PFSK-1 (cell line): ENCODE data around the gene VEPH1.

Experiments
- FOXP2 ChIP-seq: optimal IDR thresholded peaks from 2 replicates; pipeline ENCODE3; 2011; ENCODE audit warnings: borderline replicate concordance, control low read depth, inconsistent platforms; ENCODE audit not compliant: insufficient read depth; ENCODE audit errors: extremely low read length, extremely low read depth
- POLR2AphosphoS5 ChIP-seq: IDR thresholded peaks from 2 replicates; pipeline ENCODE4 v1.6.1; 2012; ENCODE audit warnings: low read depth, mild to moderate bottlenecking, control low read depth, low read length, moderate library complexity
- SIN3A ChIP-seq: IDR thresholded peaks from 2 replicates; pipeline ENCODE4 v1.6.1; 2012; ENCODE audit warnings: mild to moderate bottlenecking, low read length, moderate library complexity, borderline replicate concordance; ENCODE audit not compliant: insufficient read depth
- TAF1 ChIP-seq: IDR thresholded peaks from 2 replicates; pipeline ENCODE4 v1.6.1; 2012; ENCODE audit warnings: low read length, control low read depth, borderline replicate concordance; ENCODE audit not compliant: insufficient read depth
- TF ChIP-seq, protein P1 (sequence below), 2 experiments: IDR thresholded peaks; 2 replicates each; pipeline versions ENCODE4 v1.6.1 to v1.8.0; 2011 to 2012; ENCODE audit warnings: low read depth in 2 of 2, low read length in 2 of 2, control low read depth in 1 of 2, inconsistent platforms in 1 of 2, mild to moderate bottlenecking in 1 of 2, moderate library complexity in 1 of 2; ENCODE audit not compliant: insufficient read depth in 1 of 2

Gene VEPH1

DNA sequence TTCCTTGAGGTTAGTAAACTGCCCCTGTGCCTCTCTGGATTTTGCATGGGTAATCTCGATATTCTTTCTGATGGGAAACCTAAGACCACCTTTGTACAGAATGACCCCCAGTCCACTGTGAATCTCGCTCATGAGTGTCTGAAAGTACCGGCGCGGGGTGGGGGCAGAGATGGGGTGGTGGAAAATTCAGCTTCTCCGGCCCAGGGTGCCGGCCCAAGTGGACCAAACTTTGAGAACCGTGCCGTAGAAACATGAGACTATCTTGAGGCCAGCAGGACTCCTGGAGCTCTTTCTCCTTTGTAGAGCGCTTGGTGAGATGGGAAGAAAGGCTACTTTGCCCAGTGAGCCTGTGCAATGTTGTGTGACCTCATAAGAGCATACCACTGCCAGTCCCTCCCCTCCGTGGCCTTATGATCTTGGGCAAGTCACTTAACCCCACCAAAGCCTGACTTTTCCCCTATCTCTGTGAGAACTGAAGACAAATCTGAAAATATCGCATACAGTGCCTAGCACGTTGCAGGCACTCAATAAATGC, 40.4 kb upstream of the VEPH1 start:
- TF ChIP-seq, protein P1, sequence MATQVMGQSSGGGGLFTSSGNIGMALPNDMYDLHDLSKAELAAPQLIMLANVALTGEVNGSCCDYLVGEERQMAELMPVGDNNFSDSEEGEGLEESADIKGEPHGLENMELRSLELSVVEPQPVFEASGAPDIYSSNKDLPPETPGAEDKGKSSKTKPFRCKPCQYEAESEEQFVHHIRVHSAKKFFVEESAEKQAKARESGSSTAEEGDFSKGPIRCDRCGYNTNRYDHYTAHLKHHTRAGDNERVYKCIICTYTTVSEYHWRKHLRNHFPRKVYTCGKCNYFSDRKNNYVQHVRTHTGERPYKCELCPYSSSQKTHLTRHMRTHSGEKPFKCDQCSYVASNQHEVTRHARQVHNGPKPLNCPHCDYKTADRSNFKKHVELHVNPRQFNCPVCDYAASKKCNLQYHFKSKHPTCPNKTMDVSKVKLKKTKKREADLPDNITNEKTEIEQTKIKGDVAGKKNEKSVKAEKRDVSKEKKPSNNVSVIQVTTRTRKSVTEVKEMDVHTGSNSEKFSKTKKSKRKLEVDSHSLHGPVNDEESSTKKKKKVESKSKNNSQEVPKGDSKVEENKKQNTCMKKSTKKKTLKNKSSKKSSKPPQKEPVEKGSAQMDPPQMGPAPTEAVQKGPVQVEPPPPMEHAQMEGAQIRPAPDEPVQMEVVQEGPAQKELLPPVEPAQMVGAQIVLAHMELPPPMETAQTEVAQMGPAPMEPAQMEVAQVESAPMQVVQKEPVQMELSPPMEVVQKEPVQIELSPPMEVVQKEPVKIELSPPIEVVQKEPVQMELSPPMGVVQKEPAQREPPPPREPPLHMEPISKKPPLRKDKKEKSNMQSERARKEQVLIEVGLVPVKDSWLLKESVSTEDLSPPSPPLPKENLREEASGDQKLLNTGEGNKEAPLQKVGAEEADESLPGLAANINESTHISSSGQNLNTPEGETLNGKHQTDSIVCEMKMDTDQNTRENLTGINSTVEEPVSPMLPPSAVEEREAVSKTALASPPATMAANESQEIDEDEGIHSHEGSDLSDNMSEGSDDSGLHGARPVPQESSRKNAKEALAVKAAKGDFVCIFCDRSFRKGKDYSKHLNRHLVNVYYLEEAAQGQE (IDR thresholded peaks at IDR 0.05; ENCODE audit: insufficient read depth in 1 of 2, low read depth in 2 of 2, low read length in 2 of 2): no peak
- TF ChIP-seq SIN3A (no peak), POLR2AphosphoS5 (no peak), FOXP2 (no peak), TAF1 (no peak)

DNA sequence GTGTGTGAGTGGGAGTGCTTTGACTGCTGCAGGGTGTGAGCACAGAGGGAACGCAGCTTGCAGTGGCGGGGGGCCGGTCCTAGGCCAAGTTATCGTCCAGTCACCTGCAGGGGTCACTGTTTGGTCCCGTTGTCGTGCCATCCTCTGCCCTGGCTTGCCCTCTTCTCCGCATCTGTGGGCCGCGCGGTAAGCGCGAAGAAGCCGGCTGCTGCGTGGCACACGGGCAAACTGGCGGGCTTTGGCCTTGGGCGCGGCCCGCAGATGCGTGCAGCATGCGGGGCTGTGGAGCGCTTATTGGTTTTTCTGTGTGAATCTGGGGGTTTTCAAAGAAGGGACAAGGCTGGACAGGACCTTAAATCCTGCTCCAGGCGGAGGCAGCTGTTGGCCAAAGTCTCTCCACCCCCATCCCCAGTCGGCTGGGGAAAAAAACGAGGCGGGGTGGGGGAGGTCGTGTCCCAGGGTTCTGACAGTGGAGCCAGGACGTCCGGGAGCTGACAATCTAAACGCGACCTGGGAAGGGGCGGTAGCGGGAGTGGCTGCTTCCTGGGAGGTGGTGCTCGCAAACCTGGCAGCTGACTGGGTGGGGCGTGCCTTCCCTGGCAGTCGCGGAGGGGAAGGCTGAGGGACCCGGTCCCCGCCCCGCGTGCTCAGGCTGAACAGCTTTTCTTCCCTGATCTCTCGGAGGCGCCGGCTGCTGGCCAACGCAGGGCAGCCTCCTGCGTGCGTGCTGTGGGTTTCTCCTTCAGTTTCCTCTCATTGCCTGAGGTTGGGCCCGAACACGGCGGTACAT, 39.7 kb upstream of the VEPH1 start:
- TF ChIP-seq TAF1 (no peak), FOXP2 (no peak), SIN3A (no peak)
- TF ChIP-seq, protein P1 (IDR thresholded peaks at IDR 0.05; ENCODE audit: insufficient read depth in 1 of 2, low read depth in 2 of 2, low read length in 2 of 2): no peak

DNA sequence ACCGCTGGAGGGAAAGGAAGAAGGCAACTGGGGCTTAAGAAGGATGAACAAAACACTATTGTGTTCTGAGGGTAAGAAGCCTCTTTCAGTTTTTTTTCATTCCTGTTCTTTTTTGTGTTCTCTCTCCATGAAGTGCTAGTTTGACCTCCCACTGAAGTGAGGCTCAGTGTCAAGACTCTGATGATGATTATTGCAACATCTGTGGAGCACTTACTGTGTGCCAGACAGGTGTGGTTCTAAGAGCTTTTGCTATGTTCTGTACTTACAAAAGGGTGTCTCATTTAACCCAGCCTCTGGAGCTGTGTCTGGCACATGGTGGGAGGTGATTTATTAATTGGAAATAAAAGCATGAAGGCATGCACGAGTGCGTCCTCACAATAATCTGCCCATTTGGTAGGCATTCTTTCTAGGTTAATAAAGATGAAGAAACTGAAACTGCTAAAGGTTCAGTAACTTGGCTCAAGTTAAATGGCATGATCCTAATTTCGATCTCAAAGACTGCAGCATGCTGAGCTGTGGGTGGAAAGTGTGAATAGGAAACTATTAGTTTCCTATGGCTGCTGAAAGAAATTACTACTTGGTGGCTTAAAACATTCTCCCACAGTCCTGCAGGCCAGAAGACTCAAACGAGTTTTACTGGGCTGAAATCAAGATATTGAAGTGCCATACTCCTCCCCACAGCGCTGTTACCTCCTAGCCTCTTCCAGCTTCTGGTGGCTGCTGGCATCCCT, 38.5 kb upstream of the VEPH1 start:
- no peak for TF ChIP-seq SIN3A
- no peak for TF ChIP-seq POLR2AphosphoS5
- TF ChIP-seq FOXP2: no peak
- no peak for TF ChIP-seq TAF1
- TF ChIP-seq, protein P1 (IDR thresholded peaks at IDR 0.05; ENCODE audit: insufficient read depth in 1 of 2, low read depth in 2 of 2, low read length in 2 of 2): no peak

DNA sequence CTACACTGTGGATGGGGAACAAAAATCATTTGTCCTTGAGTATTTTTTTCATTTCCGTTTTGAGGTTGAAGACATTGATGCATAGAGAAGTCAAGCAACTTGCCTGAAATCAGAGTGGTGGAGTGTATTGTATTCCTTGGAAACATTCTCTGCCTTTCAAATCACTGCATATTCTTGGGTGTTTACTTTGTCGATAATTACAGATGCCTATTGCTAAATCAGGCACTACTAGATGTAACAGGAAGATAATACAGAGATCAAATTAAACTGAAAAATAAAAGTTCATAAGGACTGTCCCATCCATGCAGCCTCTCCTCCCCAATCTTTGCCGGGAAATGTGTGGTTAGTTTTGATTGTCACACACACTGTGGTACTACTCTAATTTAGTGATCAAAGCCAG, 37.4 kb upstream of the VEPH1 start:
- TF ChIP-seq, protein P1 (IDR thresholded peaks at IDR 0.05; ENCODE audit: insufficient read depth in 1 of 2, low read depth in 2 of 2, low read length in 2 of 2): no peak
- no peak for TF ChIP-seq TAF1
- no peak for TF ChIP-seq SIN3A
- no peak for TF ChIP-seq FOXP2
- no peak for TF ChIP-seq POLR2AphosphoS5
